CD4-positive, alpha-beta T cell treated with Interleukin-21 for 1 hour (primary cell): ENCODE results near the gene PRRC2C.

Source experiments
- DNase-seq: peaks from one replicate; pipeline ENCODE4 v3.0.0-alpha.2; 2020

Gene PRRC2C

DNA sequence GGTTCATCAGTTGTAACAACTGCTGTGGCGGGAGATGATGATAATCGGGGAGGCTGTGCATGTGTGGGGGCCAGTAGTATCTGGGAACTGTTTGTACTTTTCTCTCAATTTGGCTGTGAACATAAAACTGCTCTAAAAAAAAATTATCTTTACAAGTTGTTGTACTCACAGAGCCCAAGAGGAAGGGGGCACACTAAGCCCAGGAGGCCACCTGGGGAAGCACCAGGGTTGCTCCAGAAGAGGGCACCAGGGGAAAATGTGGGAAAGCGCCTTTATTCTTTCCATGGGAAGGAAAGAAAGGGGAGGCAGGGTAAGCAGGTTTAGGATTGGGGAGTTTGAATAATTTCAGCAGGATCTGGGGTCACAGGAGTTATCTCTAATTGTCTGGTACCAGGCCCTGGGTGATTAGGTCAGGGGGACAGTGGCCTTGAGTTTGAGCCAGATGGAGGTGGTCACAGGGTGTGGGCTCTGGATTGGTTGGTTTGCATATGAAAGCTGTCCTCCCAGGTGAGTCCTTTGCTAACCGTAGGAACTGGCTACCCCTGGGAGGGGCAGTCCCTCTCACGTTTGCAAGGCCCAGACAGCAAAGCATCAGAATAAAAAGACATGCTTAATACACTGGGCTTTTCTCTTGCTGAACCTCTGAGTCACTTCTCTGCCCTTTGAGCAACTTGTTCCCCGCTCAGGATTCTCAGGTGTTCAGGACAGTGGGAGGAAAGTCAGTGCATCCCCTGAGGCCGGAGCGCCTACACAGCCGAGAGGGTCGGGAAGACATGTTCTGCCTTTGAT, 155.9 kb downstream of the PRRC2C start:
- DNase-seq: no peak

DNA sequence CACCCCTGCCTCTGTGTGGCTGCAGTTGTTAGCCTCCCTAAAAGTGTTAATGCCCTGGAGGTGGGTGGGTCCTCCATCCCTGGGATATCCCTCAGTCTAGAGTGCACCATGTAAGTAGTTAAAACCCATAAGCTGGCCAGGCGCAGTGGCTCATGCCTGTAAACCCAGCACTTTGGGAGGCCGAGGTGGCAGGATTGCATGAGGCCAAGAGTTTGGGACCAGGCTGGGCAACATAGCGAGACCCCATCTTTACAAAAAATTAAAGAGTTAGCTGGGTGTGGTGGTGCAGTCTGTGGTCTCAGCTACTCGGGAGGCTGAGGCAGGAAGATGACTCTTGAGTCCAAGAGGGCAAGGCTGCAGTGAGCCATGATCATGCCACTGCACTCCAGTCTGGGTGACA, 156.9 kb downstream of the PRRC2C start:
- no peak for DNase-seq
